Right lobe of liver (tissue), 6 donors: ENCODE data around the gene ERC1. TPM values are rescaled to one million over a fixed set of nuclear protein-coding genes. Genes with fewer than 3 reads are reported as not detected.
A peak's percentile ranks its signal among the peaks of the same experiment; 100 is the strongest.

Experiments
- ATAC-seq, 4 donors: fragments of 200-7000 bp; cut with Tn5 transposase; one replicate each; pipeline ENCODE4 v1.9.1; 2020; ENCODE audit warnings: mild to moderate bottlenecking in 4 of 4, moderate library complexity in 4 of 4
- DNase-seq, 3 donors: peaks; one replicate each; pipeline ENCODE4 v3.0.0-alpha.2; 2020
- H3K27ac ChIP-seq, 3 donors: fragments of 200-600 bp; one replicate each; pipeline ENCODE4 v1.8.0; 2022
- H3K27me3 ChIP-seq, 2 donors: fragments of 200-600 bp; one replicate each; pipeline ENCODE4 v1.8.0; 2022
- H3K36me3 ChIP-seq, 4 donors: fragments of 200-600 bp; sonication (generic) in 1 of 4; one replicate each; pipeline versions ENCODE4 v1.5.1 to v1.8.0; 2017 to 2022; ENCODE audit warnings: control low read depth in 1 of 4
- H3K4me1 ChIP-seq, 4 donors: fragments of 200-600 bp; sonication (generic) in 1 of 4; one replicate each; pipeline versions ENCODE4 v1.5.1 to v1.8.0; 2017 to 2022; ENCODE audit warnings: control low read depth in 1 of 4
- H3K4me3 ChIP-seq, 3 donors: fragments of 200-600 bp; one replicate each; pipeline ENCODE4 v1.8.0; 2022
- H3K9me3 ChIP-seq, 4 donors: fragments of 200-600 bp; sonication (generic) in 1 of 4; one replicate each; pipeline versions ENCODE4 v1.5.1 to v1.8.0; 2017 to 2022; ENCODE audit warnings: control low read depth in 1 of 4
- POLR2A ChIP-seq: fragments of 450-650 bp; IDR thresholded peaks from one replicate; pipeline ENCODE4 v1.6.1; 2017; ENCODE audit warnings: antibody characterized with exemption, mild to moderate bottlenecking
- WGBS: methylation state at CpG from one replicate; pipeline ENCODE4 v1.1.6; 2018; ENCODE audit warnings: low coverage, low lambda C conversion rate; ENCODE audit not compliant: insufficient coverage; ENCODE audit errors: missing lambda C conversion rate; 5-methylcytosine and 5-hydroxymethylcytosine counted together
- intact Hi-C, 2 donors: fragments of 100-400 bp; cut with DNase I; formaldehyde crosslinking; loops; one replicate each; pipeline versions ENCODE4 v1.11.2 to v1.14.1; 2022
- total RNA-seq, 6 experiments: library from RNA; depleted of rRNA in 2 of 6; stranded (reverse); fragments of >200 nt in 2 of 6; fragmentation: NEBNext Ultra II Directional in 3 of 6; extraction: Animal tissue kit (Norgen Biotek cat#: 25700) in 3 of 6; gene quantifications; one replicate each; pipeline versions ENCODE4 v1.1.0 to v1.2.4, GENCODE V29; 2016 to 2023
- TF ChIP-seq, protein P1 (sequence below), 4 donors: fragments of 200-600 bp in 3 of 4; fragments of 450-650 bp in 1 of 4; IDR thresholded peaks; one replicate each; pipeline versions ENCODE4 v1.5.1 to v1.8.0; 2016 to 2022; ENCODE audit warnings: antibody characterized with exemption in 4 of 4, mild to moderate bottlenecking in 2 of 4
- donor health status: DM: no; HTN: yes; CAD: no.
- donor health status: DM: no; HTN: no; CAD: no.
- donor health status: DM: no; HTN: no; CAD: no.
- donor health status: DM: no; HTN: yes; CAD: no.
- donor health status: DM: no; HTN: yes; CAD: no.

The ERC1 gene
- total RNA-seq, 6 experiments from 2014 or later = 24.8 to 30.8 (median 28.6) TPM

DNA sequence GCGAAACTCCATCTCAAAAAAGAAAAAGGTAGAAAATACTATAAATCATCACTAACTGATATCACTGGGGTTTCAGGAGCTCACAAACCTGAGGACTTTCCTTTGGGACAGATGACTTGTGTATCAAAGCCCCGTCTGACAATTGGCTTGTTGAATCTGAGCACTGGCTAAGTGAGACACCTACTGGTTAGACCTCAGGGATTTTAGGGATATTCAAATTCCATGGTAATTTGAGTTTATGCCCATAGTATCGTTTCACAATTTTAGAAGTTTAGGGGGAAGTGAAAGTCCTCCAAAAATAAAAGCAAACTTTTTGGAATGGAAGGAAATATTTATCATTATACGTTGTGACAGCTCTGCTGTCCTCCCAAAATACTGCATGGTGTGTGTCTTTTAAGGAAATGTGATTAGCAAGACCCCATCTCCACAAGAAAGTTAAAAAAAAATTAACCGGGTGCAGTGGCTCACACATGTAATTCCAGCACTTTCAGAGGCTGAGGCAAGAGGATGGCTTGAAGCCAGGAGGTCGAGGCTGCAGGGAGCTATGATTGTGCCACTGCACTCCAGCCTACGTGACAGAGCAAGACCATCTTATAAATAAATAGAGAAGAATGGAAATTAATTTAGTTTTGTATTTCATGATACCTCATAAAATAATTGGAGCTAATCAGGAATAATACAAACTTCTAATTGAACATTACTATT, 554.1 kb downstream of the ERC1 start:
- 18% methylated on average over 6 of the region's 7 CpGs for WGBS
- no peaks in the 10 kb centered on the region for H3K27me3 ChIP-seq
- intact Hi-C loops = no loop called here
- H3K27ac ChIP-seq = no peak overlapping the region
- H3K4me3 ChIP-seq = no peak overlapping the region
- ATAC-seq (peak; percentile 73 to 88 (median 76)), DNase-seq (no peak)
- no peaks in the 10 kb centered on the region for H3K9me3 ChIP-seq
- H3K4me1 ChIP-seq = no peaks in the 10 kb centered on the region
- TF ChIP-seq, protein P1, sequence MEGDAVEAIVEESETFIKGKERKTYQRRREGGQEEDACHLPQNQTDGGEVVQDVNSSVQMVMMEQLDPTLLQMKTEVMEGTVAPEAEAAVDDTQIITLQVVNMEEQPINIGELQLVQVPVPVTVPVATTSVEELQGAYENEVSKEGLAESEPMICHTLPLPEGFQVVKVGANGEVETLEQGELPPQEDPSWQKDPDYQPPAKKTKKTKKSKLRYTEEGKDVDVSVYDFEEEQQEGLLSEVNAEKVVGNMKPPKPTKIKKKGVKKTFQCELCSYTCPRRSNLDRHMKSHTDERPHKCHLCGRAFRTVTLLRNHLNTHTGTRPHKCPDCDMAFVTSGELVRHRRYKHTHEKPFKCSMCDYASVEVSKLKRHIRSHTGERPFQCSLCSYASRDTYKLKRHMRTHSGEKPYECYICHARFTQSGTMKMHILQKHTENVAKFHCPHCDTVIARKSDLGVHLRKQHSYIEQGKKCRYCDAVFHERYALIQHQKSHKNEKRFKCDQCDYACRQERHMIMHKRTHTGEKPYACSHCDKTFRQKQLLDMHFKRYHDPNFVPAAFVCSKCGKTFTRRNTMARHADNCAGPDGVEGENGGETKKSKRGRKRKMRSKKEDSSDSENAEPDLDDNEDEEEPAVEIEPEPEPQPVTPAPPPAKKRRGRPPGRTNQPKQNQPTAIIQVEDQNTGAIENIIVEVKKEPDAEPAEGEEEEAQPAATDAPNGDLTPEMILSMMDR (IDR thresholded peaks at IDR 0.05) = peak; percentile 36 to 49 (median 46)
- no peak for TF ChIP-seq POLR2A
- H3K36me3 ChIP-seq = no peaks in the 10 kb centered on the region

Other genes starting within 250 kb of the ERC1 start
- 100 to 1,000 TPM in 3 of 6 experiments, 10 to 100 TPM in 3; 72.0 to 115 (median 93.1) TPM for gene WNK1, start 238.6 kb upstream of the ERC1 start, total RNA-seq
- gene RAD52, start 41.5 kb upstream of the ERC1 start, total RNA-seq = 10 to 100 TPM in 1 of 6 experiments, 1 to 10 TPM in 5; 5.6 to 10.5 (median 8.5) TPM